Loucy (cell line): ENCODE data around the gene VAV2.

Source experiments
- EZH2phosphoT487 ChIP-seq: fragments of 200-600 bp; IDR thresholded peaks from 2 replicates; pipeline ENCODE4 v1.6.1; 2018; ENCODE audit warnings: antibody characterized with exemption, mild to moderate bottlenecking, moderate library complexity, borderline replicate concordance
- TF ChIP-seq, protein P1 (sequence below): fragments of 200-600 bp; sonication (generic); conservative IDR thresholded peaks from 2 replicates; pipeline ENCODE4 v1.5.1; 2014; ENCODE audit warnings: mild to moderate bottlenecking, antibody characterized with exemption, low read length

DNA sequence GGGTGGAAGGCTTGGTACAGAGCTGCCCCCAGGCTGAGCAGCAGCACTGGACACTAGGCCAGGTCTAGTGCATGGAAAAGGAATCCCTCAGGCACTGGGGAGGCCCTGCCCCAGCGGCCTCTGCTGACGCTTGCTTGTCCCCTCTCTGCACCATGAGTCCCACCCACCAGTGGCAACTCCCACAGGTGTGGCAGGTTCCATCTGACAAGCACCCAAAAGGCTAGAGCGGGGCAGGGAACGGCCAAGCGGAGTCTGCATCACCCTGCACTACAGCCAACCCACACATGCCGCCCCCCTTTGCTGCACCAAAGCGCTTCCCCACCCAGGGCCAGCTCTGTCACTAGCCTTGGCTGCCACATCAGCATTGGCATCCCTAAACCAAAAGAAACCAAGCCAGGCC is 138.8 kb downstream of the VAV2 start:
- TF ChIP-seq, protein P1, sequence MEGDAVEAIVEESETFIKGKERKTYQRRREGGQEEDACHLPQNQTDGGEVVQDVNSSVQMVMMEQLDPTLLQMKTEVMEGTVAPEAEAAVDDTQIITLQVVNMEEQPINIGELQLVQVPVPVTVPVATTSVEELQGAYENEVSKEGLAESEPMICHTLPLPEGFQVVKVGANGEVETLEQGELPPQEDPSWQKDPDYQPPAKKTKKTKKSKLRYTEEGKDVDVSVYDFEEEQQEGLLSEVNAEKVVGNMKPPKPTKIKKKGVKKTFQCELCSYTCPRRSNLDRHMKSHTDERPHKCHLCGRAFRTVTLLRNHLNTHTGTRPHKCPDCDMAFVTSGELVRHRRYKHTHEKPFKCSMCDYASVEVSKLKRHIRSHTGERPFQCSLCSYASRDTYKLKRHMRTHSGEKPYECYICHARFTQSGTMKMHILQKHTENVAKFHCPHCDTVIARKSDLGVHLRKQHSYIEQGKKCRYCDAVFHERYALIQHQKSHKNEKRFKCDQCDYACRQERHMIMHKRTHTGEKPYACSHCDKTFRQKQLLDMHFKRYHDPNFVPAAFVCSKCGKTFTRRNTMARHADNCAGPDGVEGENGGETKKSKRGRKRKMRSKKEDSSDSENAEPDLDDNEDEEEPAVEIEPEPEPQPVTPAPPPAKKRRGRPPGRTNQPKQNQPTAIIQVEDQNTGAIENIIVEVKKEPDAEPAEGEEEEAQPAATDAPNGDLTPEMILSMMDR = no peak
- TF ChIP-seq EZH2phosphoT487 = no peak
